OCI-LY7 (cell line): Measurements from ENCODE around the gene MCM9. TPM values are rescaled to one million over a fixed set of nuclear protein-coding genes. Genes with fewer than 3 reads are reported as not detected.

Source experiments
- BruUV-seq: library from RNA; stranded (reverse); fragments of 400-500 nt; replicated peaks from 2 replicates; lab custom pipeline; 2021; lab: Mats Ljungman, UMichigan
- CTCF ChIA-PET: fragments of 300-600 bp; sonication (Branson Sonifier 250); formaldehyde crosslinking; loops from one replicate; lab custom pipeline; 2022; ENCODE audit warnings: antibody characterized with exemption; ENCODE audit not compliant: unreplicated experiment; lab: Charles Lee
- POLR2A ChIA-PET: fragments of 300-600 bp; sonication (Branson Sonifier 250); formaldehyde crosslinking; loops from one replicate; lab custom pipeline; 2022; ENCODE audit warnings: antibody characterized with exemption; lab: Charles Lee
- DNase-seq: peaks from one replicate; pipeline ENCODE4 v3.0.0-alpha.2; 2015; ENCODE audit warnings: low spot score
- H2AFZ ChIP-seq: fragments of 200-600 bp; sonication (generic), shearing (Covaris generic); 2 replicates; pipeline ENCODE4 v1.6.1; 2014; ENCODE audit warnings: mild to moderate bottlenecking, antibody characterized with exemption, low read length, moderate library complexity
- H3K27ac ChIP-seq: fragments of 200-600 bp; sonication (generic); 2 replicates; pipeline ENCODE4 v1.5.1; 2014; ENCODE audit warnings: mixed run types, low read depth, mild to moderate bottlenecking, moderate library complexity, low read length, inconsistent platforms; ENCODE audit not compliant: poor library complexity, severe bottlenecking
- H3K36me3 ChIP-seq: fragments of 200-600 bp; sonication (generic); 2 replicates; pipeline ENCODE4 v1.6.1; 2014; ENCODE audit warnings: mild to moderate bottlenecking, antibody characterized with exemption, low read length, moderate library complexity, mixed read lengths; ENCODE audit not compliant: insufficient read depth
- H3K4me1 ChIP-seq: fragments of 200-600 bp; sonication (generic); 2 replicates; pipeline ENCODE4 v1.5.1; 2014; ENCODE audit warnings: mild to moderate bottlenecking, low read length; ENCODE audit not compliant: insufficient read depth, poor library complexity, severe bottlenecking
- H3K4me2 ChIP-seq: fragments of 200-600 bp; sonication (generic); 2 replicates; pipeline ENCODE4 v1.6.1; 2014; ENCODE audit warnings: mild to moderate bottlenecking, low read length
- H3K4me3 ChIP-seq: fragments of 200-600 bp; sonication (generic); 2 replicates; pipeline ENCODE4 v1.5.1; 2014; ENCODE audit warnings: mild to moderate bottlenecking, low read depth, low read length; ENCODE audit not compliant: poor library complexity, severe bottlenecking
- H3K79me2 ChIP-seq: fragments of 200-600 bp; sonication (generic); 2 replicates; pipeline ENCODE4 v1.6.1; 2016; ENCODE audit warnings: low read depth, mild to moderate bottlenecking, low read length, moderate library complexity, mixed read lengths; ENCODE audit not compliant: insufficient read depth
- H3K9me2 ChIP-seq: fragments of 200-600 bp; sonication (generic); 2 replicates; pipeline ENCODE4 v1.6.1; 2016; ENCODE audit warnings: mild to moderate bottlenecking, low read length, mixed read lengths; ENCODE audit not compliant: insufficient read depth
- H3K9me3 ChIP-seq: fragments of 200-600 bp; sonication (generic); 2 replicates; pipeline ENCODE4 v1.6.1; 2014; ENCODE audit warnings: mild to moderate bottlenecking, mixed run types, low read length, mixed read lengths
- H4K20me1 ChIP-seq: fragments of 200-600 bp; sonication (generic); 2 replicates; pipeline ENCODE4 v1.6.1; 2014; ENCODE audit warnings: mild to moderate bottlenecking, antibody characterized with exemption, low read length, moderate library complexity, mixed read lengths; ENCODE audit not compliant: insufficient read depth
- CTCF ChIP-seq: fragments of 200-600 bp; sonication (generic); conservative IDR thresholded peaks from 2 replicates; pipeline ENCODE4 v1.5.1; 2014; ENCODE audit warnings: mild to moderate bottlenecking, antibody characterized with exemption, low read length, moderate library complexity, mixed read lengths
- EZH2phosphoT487 ChIP-seq: fragments of 200-600 bp; sonication (generic); IDR thresholded peaks from 2 replicates; pipeline ENCODE4 v1.6.1; 2018; ENCODE audit warnings: low read depth, borderline replicate concordance, mild to moderate bottlenecking, mixed run types, antibody characterized with exemption, low read length, moderate library complexity, mixed read lengths
- intact Hi-C: fragments of 100-400 bp; cut with micrococcal nuclease; formaldehyde crosslinking; loops from one replicate; pipeline ENCODE4 v1.10.0; 2022; ENCODE audit not compliant: unreplicated experiment
- total RNA-seq, 2 experiments: library from RNA; depleted of rRNA in 1 of 2; stranded (reverse); fragments of >200 nt in 1 of 2; shearing (Covaris generic) in 1 of 2; gene quantifications; 2 replicates each; pipeline ENCODE4 v1.2.3, GENCODE V29; 2014 to 2022

Gene MCM9
- total RNA-seq, 2 experiments from 2014 or later: 17.4 to 18.8 TPM

DNA sequence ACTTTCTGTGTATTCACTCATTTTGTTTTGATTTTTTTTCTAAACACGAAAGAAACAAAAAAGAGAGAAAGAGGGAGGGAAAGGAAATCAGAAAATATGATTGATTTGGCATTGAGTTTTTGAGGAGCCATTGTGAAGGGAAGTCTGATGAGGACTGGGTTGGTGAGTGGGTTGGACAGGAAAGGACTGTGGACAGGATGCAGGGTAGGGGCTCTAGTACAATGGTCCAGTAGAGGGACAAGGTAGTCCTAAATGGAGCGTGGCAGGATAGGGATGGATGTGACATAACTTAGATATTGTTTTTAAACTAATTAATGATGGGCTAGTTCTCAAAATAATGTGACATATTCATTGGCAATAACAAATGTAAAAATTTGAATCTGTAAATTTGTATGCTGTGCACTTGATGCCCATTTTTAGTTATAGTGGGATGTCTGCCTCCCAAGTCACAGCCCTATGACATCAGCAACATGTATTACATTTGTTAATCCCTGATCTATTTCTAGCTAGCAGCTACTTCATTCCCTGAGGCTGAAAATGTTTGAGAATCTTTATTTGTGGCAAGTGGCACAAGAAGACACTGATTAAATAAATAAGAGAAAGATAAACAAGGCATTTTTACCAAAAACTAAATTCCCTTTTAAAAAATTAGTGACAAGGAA is 105.0 kb downstream of the MCM9 start:
- DNase-seq: no peak
- Histone ChIP-seq H3K9me3 (no peaks in the 10 kb centered on the region), H3K79me2 (no peaks in the 10 kb centered on the region), H3K4me1 (no peaks in the 10 kb centered on the region), H2AFZ (no peak overlapping the region), H3K4me3 (no peak overlapping the region), H3K9me2 (no peaks in the 10 kb centered on the region), H3K27ac (no peak overlapping the region), H4K20me1 (no peaks in the 10 kb centered on the region), H3K36me3 (peaks cover 30% of the 10 kb centered on the region; the same call in 1 of the 2 replicates), H3K4me2 (no peak overlapping the region)
- intact Hi-C loops: no loop called here
- POLR2A ChIA-PET: no interaction called here
- BruUV-seq: no TSS peak
- TF ChIP-seq CTCF: no peak
- no peak for TF ChIP-seq EZH2phosphoT487
- CTCF ChIA-PET: no interaction called here

DNA sequence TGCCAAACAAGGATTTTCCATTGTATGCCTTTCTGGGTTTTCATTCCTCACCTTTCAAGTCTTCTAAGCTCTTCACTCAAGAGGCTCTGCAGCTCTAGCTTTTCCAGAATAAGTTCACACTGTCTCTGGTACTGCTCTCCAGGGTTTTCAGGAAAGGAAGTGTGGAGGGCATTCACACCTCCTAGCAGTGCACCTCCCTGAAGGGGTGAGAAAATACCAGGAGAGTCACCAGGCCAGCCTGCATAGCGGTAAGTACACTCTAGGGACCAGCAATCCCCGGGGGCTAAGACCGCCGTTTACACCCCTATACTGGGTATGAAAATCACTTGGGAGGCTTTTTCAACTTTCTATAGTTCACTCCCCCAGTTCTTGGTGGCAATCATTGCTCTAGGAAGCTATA is 108.9 kb downstream of the MCM9 start:
- Histone ChIP-seq H3K4me1 (no peaks in the 10 kb centered on the region), H3K79me2 (no peaks in the 10 kb centered on the region), H3K4me2 (no peak overlapping the region), H3K9me2 (no peaks in the 10 kb centered on the region), H2AFZ (no peak overlapping the region), H3K9me3 (no peaks in the 10 kb centered on the region), H3K36me3 (peaks cover 38% of the 10 kb centered on the region), H3K4me3 (no peak overlapping the region), H3K27ac (no peak overlapping the region), H4K20me1 (no peaks in the 10 kb centered on the region)
- no TSS peak for BruUV-seq
- TF ChIP-seq EZH2phosphoT487 (no peak), CTCF (no peak)
- intact Hi-C loops: no loop called here
- DNase-seq: no peak
- CTCF ChIA-PET: no interaction called here
- POLR2A ChIA-PET: interaction anchor here (0.6 to 1.4 kb wide), 6 partner anchors 9 to 1235 kb away, joined by 3 to 7 read pairs (median 4); no protein-coding TSS in a partner anchor

- no peaks in the 10 kb centered on the region for H4K20me1 ChIP-seq
- no peak overlapping the region for H2AFZ ChIP-seq
- no peak overlapping the region for H3K27ac ChIP-seq
- peaks cover 38% of the 10 kb centered on the region for H3K36me3 ChIP-seq
- H3K4me3 ChIP-seq: no peak overlapping the region
- TF ChIP-seq CTCF: no peak
- TF ChIP-seq EZH2phosphoT487: no peak
- no peak for DNase-seq
- no peaks in the 10 kb centered on the region for H3K79me2 ChIP-seq
- CTCF ChIA-PET: no interaction called here
- H3K9me3 ChIP-seq: no peaks in the 10 kb centered on the region
- POLR2A ChIA-PET: interaction anchor here (0.6 to 1.4 kb wide), 5 partner anchors 8 to 33 kb away, joined by 3 to 6 read pairs (median 3); no protein-coding TSS in a partner anchor
- H3K9me2 ChIP-seq: no peaks in the 10 kb centered on the region
- no peak overlapping the region for H3K4me2 ChIP-seq
- H3K4me1 ChIP-seq: no peaks in the 10 kb centered on the region
- BruUV-seq: no TSS peak
- intact Hi-C loops: no loop called here
Observed at GRCh38 chr6:118825661-118826060, 109.3 kb downstream of the MCM9 start.
